PC-3 (cell line): ENCODE data around the gene SRSF2. TPM values are rescaled to one million over a fixed set of nuclear protein-coding genes. Genes with fewer than 3 reads are reported as not detected.

ENCODE experiments used
- ATAC-seq: fragments of 200-7000 bp; cut with Tn5 transposase; 2 replicates; pipeline ENCODE4 v1.9.1; 2020; ENCODE audit warnings: mild to moderate bottlenecking, moderate library complexity
- BruUV-seq: library from RNA; stranded (reverse); fragments of 400-500 nt; replicated peaks from 2 replicates; lab custom pipeline; 2021; lab: Mats Ljungman, UMichigan
- CTCF ChIA-PET: fragments of 300-600 bp; sonication (Branson Sonifier 250); formaldehyde crosslinking; loops from one replicate; lab custom pipeline; 2022; ENCODE audit warnings: antibody characterized with exemption; lab: Charles Lee
- POLR2A ChIA-PET: fragments of 300-600 bp; sonication (Branson Sonifier 250); formaldehyde crosslinking; loops from one replicate; lab custom pipeline; 2022; ENCODE audit warnings: antibody characterized with exemption; ENCODE audit not compliant: unreplicated experiment; lab: Charles Lee
- DNase-seq: peaks from one replicate; pipeline ENCODE4 v3.0.0-alpha.2; 2015
- H2AFZ ChIP-seq: fragments of 300-600 bp; sonication (generic); 2 replicates; pipeline ENCODE4 v1.6.0; 2016; ENCODE audit warnings: antibody characterized with exemption, low read length
- H3F3A ChIP-seq: fragments of 300-600 bp; sonication (generic); one replicate; pipeline ENCODE4 v1.6.0; 2017; ENCODE audit warnings: antibody characterized with exemption, low read length, control low read depth, mild to moderate bottlenecking; ENCODE audit not compliant: unreplicated experiment
- H3K27ac ChIP-seq: fragments of 300-600 bp; sonication (generic); 2 replicates; pipeline ENCODE4 v1.5.1; 2016; ENCODE audit warnings: mild to moderate bottlenecking, low read length
- H3K27me3 ChIP-seq: fragments of 300-600 bp; sonication (generic); 2 replicates; pipeline ENCODE4 v1.6.1; 2016; ENCODE audit warnings: low read length, mixed read lengths
- H3K36me3 ChIP-seq: fragments of 300-600 bp; sonication (generic); 2 replicates; pipeline ENCODE4 v1.6.1; 2016; ENCODE audit warnings: low read depth, mixed run types, low read length, mixed read lengths
- H3K4me1 ChIP-seq: fragments of 300-600 bp; sonication (generic); 2 replicates; pipeline ENCODE4 v1.5.1; 2016; ENCODE audit warnings: low read length; ENCODE audit not compliant: insufficient read depth
- H3K4me2 ChIP-seq: fragments of 300-600 bp; sonication (generic); 2 replicates; pipeline ENCODE4 v1.6.0; 2016; ENCODE audit warnings: low read length
- H3K4me3 ChIP-seq: fragments of 300-600 bp; sonication (generic); 2 replicates; pipeline ENCODE4 v1.5.1; 2016; ENCODE audit warnings: mild to moderate bottlenecking, low read length, mixed read lengths
- H3K79me2 ChIP-seq: fragments of 300-600 bp; sonication (generic); 2 replicates; pipeline ENCODE4 v1.6.1; 2017; ENCODE audit warnings: low read length, mixed read lengths
- H3K9ac ChIP-seq: fragments of 300-600 bp; sonication (generic); 2 replicates; pipeline ENCODE4 v1.6.0; 2016; ENCODE audit warnings: mild to moderate bottlenecking, low read length
- H3K9me2 ChIP-seq: fragments of 300-600 bp; sonication (generic); replicated peaks from 2 replicates; pipeline ENCODE4 v1.6.1; 2016; ENCODE audit warnings: mixed run types, low read length, mixed read lengths
- H3K9me3 ChIP-seq: fragments of 300-600 bp; sonication (generic); 2 replicates; pipeline ENCODE4 v1.6.1; 2016; ENCODE audit warnings: low read length, mixed read lengths
- H4K20me1 ChIP-seq: fragments of 300-600 bp; sonication (generic); 2 replicates; pipeline ENCODE4 v1.6.1; 2016; ENCODE audit warnings: low read length, mixed read lengths
- EZH2 ChIP-seq: fragments of 300-600 bp; sonication (generic); IDR thresholded peaks from one replicate; pipeline ENCODE4 v1.6.1; 2017; ENCODE audit warnings: antibody characterized with exemption, mild to moderate bottlenecking, low read length; ENCODE audit not compliant: unreplicated experiment
- EZH2phosphoT487 ChIP-seq: fragments of 300-600 bp; sonication (generic); IDR thresholded peaks from 2 replicates; pipeline ENCODE4 v1.6.1; 2018; ENCODE audit warnings: mild to moderate bottlenecking, antibody characterized with exemption, low read length, borderline replicate concordance
- intact Hi-C: fragments of 100-400 bp; cut with micrococcal nuclease; formaldehyde crosslinking; loops from 2 replicates; pipeline ENCODE4 v1.9.0; 2023
- total RNA-seq: library from RNA; depleted of rRNA; stranded (reverse); fragments of >200 nt; gene quantifications from 2 replicates; pipeline ENCODE4 v1.2.3, GENCODE V29; 2014
- TF ChIP-seq, protein P1 (sequence below): fragments of 300-600 bp; sonication (generic); conservative IDR thresholded peaks from 2 replicates; pipeline ENCODE4 v1.5.1; 2017; ENCODE audit warnings: antibody characterized with exemption, low read depth, mild to moderate bottlenecking, low read length

Gene SRSF2
- total RNA-seq, 1 experiment from 2014 or later: 859 TPM

DNA sequence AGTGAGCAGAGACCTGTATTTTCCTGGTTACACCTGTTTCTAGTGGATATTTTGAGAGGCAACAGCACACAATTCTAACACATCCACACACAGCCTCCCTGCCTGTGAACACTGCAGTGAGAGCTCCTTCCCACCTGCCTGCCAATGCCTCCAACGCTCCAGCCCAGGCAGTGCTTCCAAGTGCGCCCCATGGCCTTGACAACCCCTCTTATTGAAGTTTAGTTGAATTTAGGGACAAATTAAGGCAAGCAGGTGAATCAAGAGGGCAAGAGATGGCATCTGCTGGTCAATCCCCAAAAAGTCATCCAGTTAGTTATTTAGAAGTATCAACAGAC lies 21.7 kb downstream of the SRSF2 start:
- H3K9me2 ChIP-seq: no peaks in the 10 kb centered on the region
- H4K20me1 ChIP-seq: no peaks in the 10 kb centered on the region
- H3K4me2 ChIP-seq: no peak overlapping the region
- no peak for DNase-seq
- ChIA-PET POLR2A (no interaction called here), CTCF (interaction anchor here (0.6 kb wide), 1 partner anchor 206 kb away, joined by 3 read pairs; no protein-coding TSS in a partner anchor)
- H3K36me3 ChIP-seq: peaks cover 52% of the 10 kb centered on the region
- no peak for TF ChIP-seq EZH2
- TF ChIP-seq, protein P1, sequence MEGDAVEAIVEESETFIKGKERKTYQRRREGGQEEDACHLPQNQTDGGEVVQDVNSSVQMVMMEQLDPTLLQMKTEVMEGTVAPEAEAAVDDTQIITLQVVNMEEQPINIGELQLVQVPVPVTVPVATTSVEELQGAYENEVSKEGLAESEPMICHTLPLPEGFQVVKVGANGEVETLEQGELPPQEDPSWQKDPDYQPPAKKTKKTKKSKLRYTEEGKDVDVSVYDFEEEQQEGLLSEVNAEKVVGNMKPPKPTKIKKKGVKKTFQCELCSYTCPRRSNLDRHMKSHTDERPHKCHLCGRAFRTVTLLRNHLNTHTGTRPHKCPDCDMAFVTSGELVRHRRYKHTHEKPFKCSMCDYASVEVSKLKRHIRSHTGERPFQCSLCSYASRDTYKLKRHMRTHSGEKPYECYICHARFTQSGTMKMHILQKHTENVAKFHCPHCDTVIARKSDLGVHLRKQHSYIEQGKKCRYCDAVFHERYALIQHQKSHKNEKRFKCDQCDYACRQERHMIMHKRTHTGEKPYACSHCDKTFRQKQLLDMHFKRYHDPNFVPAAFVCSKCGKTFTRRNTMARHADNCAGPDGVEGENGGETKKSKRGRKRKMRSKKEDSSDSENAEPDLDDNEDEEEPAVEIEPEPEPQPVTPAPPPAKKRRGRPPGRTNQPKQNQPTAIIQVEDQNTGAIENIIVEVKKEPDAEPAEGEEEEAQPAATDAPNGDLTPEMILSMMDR: no peak
- no peak for TF ChIP-seq EZH2phosphoT487
- H3K27ac ChIP-seq: no peak overlapping the region
- H3K79me2 ChIP-seq: no peaks in the 10 kb centered on the region
- no peaks in the 10 kb centered on the region for H3F3A ChIP-seq
- no peaks in the 10 kb centered on the region for H3K9me3 ChIP-seq
- ATAC-seq: no peak
- intact Hi-C loops: loop anchor here (1.0 to 10.0 kb wide), 4 partner anchors 27 to 193 kb away; partner anchors contain the start of gene ST6GALNAC1
- no peaks in the 10 kb centered on the region for H3K27me3 ChIP-seq
- no TSS peak for BruUV-seq
- H3K9ac ChIP-seq: no peak overlapping the region
- no peak overlapping the region for H3K4me3 ChIP-seq
- no peak overlapping the region for H2AFZ ChIP-seq
- peaks cover 8% of the 10 kb centered on the region for H3K4me1 ChIP-seq

DNA sequence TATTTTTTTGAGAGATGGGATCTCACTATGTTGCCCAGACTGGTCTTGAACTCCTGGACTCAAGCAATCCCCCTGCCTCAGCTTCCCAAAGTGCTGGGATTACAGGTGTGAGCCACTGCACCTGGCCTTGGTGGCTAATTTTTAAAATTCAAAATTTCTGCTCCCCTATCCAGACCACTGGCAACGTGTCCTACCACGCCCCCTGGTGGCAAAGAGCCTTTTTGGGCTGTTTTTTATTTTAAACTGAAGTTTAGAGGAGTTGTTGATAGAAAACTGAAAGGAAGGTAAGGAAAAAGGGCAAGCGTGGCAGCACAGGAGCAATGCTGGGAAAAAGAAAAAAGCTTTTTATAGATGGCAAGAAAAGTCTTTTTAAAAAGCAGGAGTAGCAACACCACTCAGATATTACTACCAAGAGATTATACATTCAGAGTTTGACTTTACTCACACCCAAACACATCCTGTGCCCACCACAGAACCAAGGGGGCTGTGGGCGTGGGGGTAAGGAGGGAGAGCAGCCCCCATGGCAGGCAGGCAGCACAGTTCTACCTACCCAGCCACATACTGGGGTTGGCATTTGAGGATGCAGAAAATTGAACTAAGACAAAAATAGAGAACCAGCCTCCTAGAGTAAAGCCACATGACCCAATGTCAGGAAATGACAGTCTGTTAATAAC lies 22.2 kb downstream of the SRSF2 start:
- H3K79me2 ChIP-seq: peaks cover 4% of the 10 kb centered on the region
- no peak overlapping the region for H3K9ac ChIP-seq
- intact Hi-C loops: loop anchor here (1.0 to 10.0 kb wide), 5 partner anchors 27 to 192 kb away; partner anchors contain the start of gene ST6GALNAC1
- no peak overlapping the region for H3K4me3 ChIP-seq
- no peak for TF ChIP-seq EZH2phosphoT487
- TF ChIP-seq, protein P1: peak; percentile 96
- no TSS peak for BruUV-seq
- no peaks in the 10 kb centered on the region for H3K9me2 ChIP-seq
- no peaks in the 10 kb centered on the region for H3F3A ChIP-seq
- H3K27ac ChIP-seq: no peak overlapping the region
- H2AFZ ChIP-seq: no peak overlapping the region
- no peaks in the 10 kb centered on the region for H3K27me3 ChIP-seq
- DNase-seq: peak; percentile 87
- ATAC-seq: peak; percentile 11
- no peaks in the 10 kb centered on the region for H3K9me3 ChIP-seq
- H3K4me2 ChIP-seq: no peak overlapping the region
- CTCF ChIA-PET: interaction anchor here (0.6 kb wide), 1 partner anchor 205 kb away, joined by 3 read pairs; no protein-coding TSS in a partner anchor
- peaks cover 47% of the 10 kb centered on the region for H3K36me3 ChIP-seq
- H4K20me1 ChIP-seq: no peaks in the 10 kb centered on the region
- H3K4me1 ChIP-seq: peaks cover 11% of the 10 kb centered on the region
- POLR2A ChIA-PET: no interaction called here

DNA sequence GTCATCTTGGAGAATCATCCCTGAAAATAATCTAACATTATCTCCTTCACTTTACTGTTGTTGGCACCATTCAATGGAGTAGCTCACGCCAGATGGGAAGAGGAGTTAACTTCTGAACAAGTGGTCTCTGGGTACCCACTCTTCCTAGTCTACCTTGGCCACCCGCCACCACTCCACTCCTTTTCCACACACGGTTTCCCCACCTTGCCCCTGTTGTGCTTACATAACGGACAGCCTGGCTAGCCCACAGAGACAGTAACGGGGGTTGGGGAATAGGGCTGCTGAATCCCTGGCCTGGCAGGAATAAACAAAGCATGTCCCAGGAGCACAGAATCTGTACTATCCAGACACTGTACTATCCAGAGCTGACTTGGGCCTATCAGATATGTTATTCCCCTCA lies 22.8 kb downstream of the SRSF2 start:
- H3K79me2 ChIP-seq: peaks cover 10% of the 10 kb centered on the region
- H3K4me2 ChIP-seq: no peak overlapping the region
- no peak overlapping the region for H2AFZ ChIP-seq
- DNase-seq (no peak), ATAC-seq (no peak)
- H3K4me1 ChIP-seq: peaks cover 17% of the 10 kb centered on the region
- H4K20me1 ChIP-seq: no peaks in the 10 kb centered on the region
- TF ChIP-seq EZH2 (no peak), EZH2phosphoT487 (no peak)
- TF ChIP-seq, protein P1: no peak
- CTCF ChIA-PET: no interaction called here
- H3K9me2 ChIP-seq: no peaks in the 10 kb centered on the region
- H3K4me3 ChIP-seq: no peak overlapping the region
- no peak overlapping the region for H3K9ac ChIP-seq
- no peaks in the 10 kb centered on the region for H3K9me3 ChIP-seq
- BruUV-seq: no TSS peak
- POLR2A ChIA-PET: no interaction called here
- no peak overlapping the region for H3K27ac ChIP-seq
- H3F3A ChIP-seq: no peaks in the 10 kb centered on the region
- H3K36me3 ChIP-seq: peaks cover 40% of the 10 kb centered on the region
- intact Hi-C loops: loop anchor here (2.0 to 10.0 kb wide), 4 partner anchors 42 to 192 kb away; partner anchors contain the start of gene ST6GALNAC1
- H3K27me3 ChIP-seq: no peaks in the 10 kb centered on the region
